Mesenteric fat pad (tissue), 1 donor: Measurements from ENCODE around the gene WNK3. TPM values are rescaled to one million over a fixed set of nuclear protein-coding genes. Genes with fewer than 3 reads are reported as not detected.
"Not testable (repeated sequence)": the region's sequence is repeated elsewhere in the genome, so short reads cannot be mapped to it uniquely, and the experiment has no call there.

Experiments
- DNase-seq: peaks from one replicate; pipeline ENCODE4 v3.0.0-alpha.2; 2020; ENCODE audit warnings: low spot score
- long read RNA-seq: library from polyadenylated mRNA; unstranded; transcript quantifications from one replicate; pipeline ENCODE4 v2.0.0, GENCODE V29; 2020
- total RNA-seq: library from RNA; stranded (reverse); fragmentation: NEBNext Ultra II Directional; extraction: Animal tissue kit (Norgen Biotek cat#: 25700); gene quantifications from one replicate; pipeline ENCODE4 v1.2.1, GENCODE V29; 2021
- donor health status: DM: yes; HTN: yes; CAD: no.

Gene WNK3
- total RNA-seq: 1.2 TPM
- long read RNA-seq: 0 reads

GRCh38 chrX:54357414-54358377 lies at the start of gene WNK3:
TSS of gene WNK3 (minus strand) at chrX:54358046.
- no peak for DNase-seq

- DNase-seq: no peak
Measured at GRCh38 chrX:54407266-54407665, 49.4 kb upstream of the WNK3 start.

- no peak for DNase-seq
Measured at GRCh38 chrX:54397113-54397512, 39.3 kb upstream of the WNK3 start.

- DNase-seq: no peak
Measured at GRCh38 chrX:54386314-54386713, 28.5 kb upstream of the WNK3 start.

GRCh38 chrX:54384661-54385060 lies 26.8 kb upstream of the WNK3 start:
- DNase-seq: not testable (repeated sequence)

- no peak for DNase-seq
Measured at GRCh38 chrX:54359408-54359807, 1.6 kb upstream of the WNK3 start.

- DNase-seq: no peak
Measured at GRCh38 chrX:54358424-54359211, 772 bp upstream of the WNK3 start.

- no peak for DNase-seq
Measured at GRCh38 chrX:54352677-54353076, 5.2 kb downstream of the WNK3 start.

GRCh38 chrX:54337383-54337782 lies 20.5 kb downstream of the WNK3 start:
- not testable (repeated sequence) for DNase-seq

- DNase-seq: no peak
Measured at GRCh38 chrX:54325077-54325476, 32.8 kb downstream of the WNK3 start.

- DNase-seq: no peak
Measured at GRCh38 chrX:54320067-54320466, 37.8 kb downstream of the WNK3 start.

- no peak for DNase-seq
Measured at GRCh38 chrX:54306379-54306778, 51.5 kb downstream of the WNK3 start.

GRCh38 chrX:54301516-54301915 lies 56.3 kb downstream of the WNK3 start:
- DNase-seq: no peak

GRCh38 chrX:54294306-54294705 lies 63.5 kb downstream of the WNK3 start:
- DNase-seq: no peak

GRCh38 chrX:54292755-54293154 lies 65.1 kb downstream of the WNK3 start:
- no peak for DNase-seq

- DNase-seq: no peak
Measured at GRCh38 chrX:54291758-54292157, 66.1 kb downstream of the WNK3 start.

- DNase-seq: no peak
Measured at GRCh38 chrX:54288968-54289367, 68.9 kb downstream of the WNK3 start.

GRCh38 chrX:54288277-54288676 lies 69.6 kb downstream of the WNK3 start:
- DNase-seq: no peak

GRCh38 chrX:54281676-54282075 lies 76.2 kb downstream of the WNK3 start:
- no peak for DNase-seq

- no peak for DNase-seq
Measured at GRCh38 chrX:54280466-54280865, 77.4 kb downstream of the WNK3 start.

GRCh38 chrX:54271664-54272063 lies 86.2 kb downstream of the WNK3 start:
- no peak for DNase-seq

- DNase-seq: no peak
Measured at GRCh38 chrX:54248309-54248708, 109.5 kb downstream of the WNK3 start.
